Choroid plexus epithelial cell (primary cell): Measurements from ENCODE around the gene CBLN3.

Source experiments
- DNase-seq: peaks from one replicate; pipeline ENCODE4 v3.0.0-alpha.2; 2010; ENCODE audit warnings: low read depth
- H3K4me3 ChIP-seq: 2 replicates; pipeline ENCODE4 v1.5.1; 2011; ENCODE audit warnings: low read depth, mild to moderate bottlenecking, control low read depth, low read length, moderate library complexity
- CTCF ChIP-seq: conservative IDR thresholded peaks from 2 replicates; pipeline ENCODE4 v1.5.1; 2011; ENCODE audit warnings: low read depth, mild to moderate bottlenecking, control low read depth, inconsistent platforms, low read length, moderate library complexity

Gene CBLN3

GRCh38 chr14:24385524-24385923, 43.9 kb downstream of the CBLN3 start:
- H3K4me3 ChIP-seq = no peak overlapping the region
- no peak for DNase-seq
- no peak for TF ChIP-seq CTCF

GRCh38 chr14:24384169-24384568, 45.3 kb downstream of the CBLN3 start:
- no peak for TF ChIP-seq CTCF
- no peak for DNase-seq

GRCh38 chr14:24382064-24382371, 47.5 kb downstream of the CBLN3 start:
- no peak for TF ChIP-seq CTCF
- DNase-seq = no peak
- H3K4me3 ChIP-seq = no peak overlapping the region

More at GRCh38 chr14:24384169-24384568, 45.3 kb downstream of the CBLN3 start:
- no peak overlapping the region for H3K4me3 ChIP-seq

- no peak overlapping the region for H3K4me3 ChIP-seq
- no peak for TF ChIP-seq CTCF
- peak; percentile 51 for DNase-seq
Observed at GRCh38 chr14:24381363-24382063, 48.0 kb downstream of the CBLN3 start.

GRCh38 chr14:24379907-24380730, 49.3 kb downstream of the CBLN3 start:
- H3K4me3 ChIP-seq = no peak overlapping the region
- no peak for DNase-seq
- TF ChIP-seq CTCF = no peak

- no peak for TF ChIP-seq CTCF
- H3K4me3 ChIP-seq = no peak overlapping the region
- DNase-seq = no peak
Observed at GRCh38 chr14:24378981-24379906, 50.2 kb downstream of the CBLN3 start.
